MM.1S (cell line): ENCODE results near the gene PYGB.

Experiments
- DNase-seq: peaks from one replicate; pipeline ENCODE4 v3.0.0-alpha.2; 2015
- H2AFZ ChIP-seq: fragments of 300-600 bp; sonication (generic); 2 replicates; pipeline ENCODE4 v1.6.0; 2016; ENCODE audit warnings: antibody characterized with exemption, low read length
- H3F3A ChIP-seq: fragments of 300-600 bp; sonication (generic); 2 replicates; pipeline ENCODE4 v1.6.1; 2016; ENCODE audit warnings: mild to moderate bottlenecking, antibody characterized with exemption, low read length, moderate library complexity, mixed read lengths; ENCODE audit not compliant: insufficient read depth
- H3K27ac ChIP-seq: fragments of 300-600 bp; sonication (generic); 2 replicates; pipeline ENCODE4 v1.5.1; 2016; ENCODE audit warnings: mild to moderate bottlenecking, low read length
- H3K27me3 ChIP-seq: fragments of 300-600 bp; sonication (generic); replicated peaks from 2 replicates; pipeline ENCODE4 v1.6.0; 2016; ENCODE audit warnings: low read length; ENCODE audit not compliant: insufficient read depth
- H3K36me3 ChIP-seq: fragments of 300-600 bp; sonication (generic); replicated peaks from 2 replicates; pipeline ENCODE4 v1.6.1; 2016; ENCODE audit warnings: mild to moderate bottlenecking, low read length, mixed read lengths; ENCODE audit not compliant: insufficient read depth
- H3K4me1 ChIP-seq: fragments of 300-600 bp; sonication (generic); 2 replicates; pipeline ENCODE4 v1.6.1; 2016; ENCODE audit warnings: low read length, mixed read lengths
- H3K4me2 ChIP-seq: fragments of 300-600 bp; sonication (generic); 2 replicates; pipeline ENCODE4 v1.6.0; 2016; ENCODE audit warnings: low read depth, low read length
- H3K4me3 ChIP-seq: fragments of 300-600 bp; sonication (generic); 2 replicates; pipeline ENCODE4 v1.5.1; 2016; ENCODE audit warnings: low read length, mixed read lengths
- H3K79me2 ChIP-seq: fragments of 300-600 bp; sonication (generic); 2 replicates; pipeline ENCODE4 v1.6.1; 2016; ENCODE audit warnings: mixed run types, low read length, mixed read lengths
- H3K9ac ChIP-seq: fragments of 300-600 bp; sonication (generic); 2 replicates; pipeline ENCODE4 v1.6.1; 2016; ENCODE audit warnings: low read length, mixed read lengths
- H3K9me2 ChIP-seq: fragments of 300-600 bp; sonication (generic); replicated peaks from 2 replicates; pipeline ENCODE4 v1.6.1; 2016; ENCODE audit warnings: mild to moderate bottlenecking, low read length, mixed read lengths; ENCODE audit not compliant: insufficient read depth
- H3K9me3 ChIP-seq: fragments of 300-600 bp; sonication (generic); replicated peaks from 2 replicates; pipeline ENCODE4 v1.6.1; 2016; ENCODE audit warnings: mild to moderate bottlenecking, low read length, mixed read lengths; ENCODE audit not compliant: insufficient read depth
- H4K20me1 ChIP-seq: fragments of 300-600 bp; sonication (generic); 2 replicates; pipeline ENCODE4 v1.6.1; 2016; ENCODE audit warnings: mild to moderate bottlenecking, low read length, moderate library complexity, mixed read lengths; ENCODE audit not compliant: insufficient read depth
- CTCF ChIP-seq: fragments of 300-600 bp; sonication (generic); IDR thresholded peaks from 2 replicates; pipeline ENCODE4 v1.5.1; 2016; ENCODE audit warnings: antibody characterized with exemption, low read length, mixed read lengths
- EZH2 ChIP-seq: fragments of 300-600 bp; sonication (generic); optimal IDR thresholded peaks from 2 replicates; pipeline ENCODE3; 2017; ENCODE audit warnings: low read depth, mild to moderate bottlenecking, antibody characterized with exemption, low read length, mixed read lengths
- EZH2phosphoT487 ChIP-seq: fragments of 300-600 bp; sonication (generic); IDR thresholded peaks from 2 replicates; pipeline ENCODE4 v1.6.1; 2018; ENCODE audit warnings: antibody characterized with exemption, low read length

PYGB gene

GRCh38 chr20:25345721-25346120 is 97.8 kb downstream of the PYGB start:
- H4K20me1 ChIP-seq: 0 out of 2 replicates have a peak, but pooled peaks cover 7% of the 10 kb centered on the region
- H3K27ac ChIP-seq: no peak overlapping the region
- no peak overlapping the region for H2AFZ ChIP-seq
- peaks cover 32% of the 10 kb centered on the region for H3K4me1 ChIP-seq
- H3F3A ChIP-seq: peaks cover 25% of the 10 kb centered on the region
- H3K36me3 ChIP-seq: no peaks in the 10 kb centered on the region
- H3K9me3 ChIP-seq: no peaks in the 10 kb centered on the region
- TF ChIP-seq CTCF: no peak
- no peak for TF ChIP-seq EZH2
- TF ChIP-seq EZH2phosphoT487: no peak
- DNase-seq: no peak
- no peaks in the 10 kb centered on the region for H3K27me3 ChIP-seq
- H3K4me2 ChIP-seq: no peak overlapping the region
- no peak overlapping the region for H3K9ac ChIP-seq
- H3K9me2 ChIP-seq: no peaks in the 10 kb centered on the region
- no peak overlapping the region for H3K4me3 ChIP-seq
- H3K79me2 ChIP-seq: peaks cover 96% of the 10 kb centered on the region

GRCh38 chr20:25346349-25346748 is 98.5 kb downstream of the PYGB start:
- no peak overlapping the region for H3K27ac ChIP-seq
- H4K20me1 ChIP-seq: 0 out of 2 replicates have a peak, but pooled peaks cover 7% of the 10 kb centered on the region
- H3K4me2 ChIP-seq: no peak overlapping the region
- TF ChIP-seq EZH2: no peak
- no peaks in the 10 kb centered on the region for H3K36me3 ChIP-seq
- H3K79me2 ChIP-seq: peaks cover 96% of the 10 kb centered on the region
- no peaks in the 10 kb centered on the region for H3K27me3 ChIP-seq
- H3K9ac ChIP-seq: no peak overlapping the region
- H3K4me1 ChIP-seq: peaks cover 26% of the 10 kb centered on the region
- H3F3A ChIP-seq: peaks cover 22% of the 10 kb centered on the region
- no peaks in the 10 kb centered on the region for H3K9me2 ChIP-seq
- no peak overlapping the region for H2AFZ ChIP-seq
- no peaks in the 10 kb centered on the region for H3K9me3 ChIP-seq
- H3K4me3 ChIP-seq: no peak overlapping the region
- no peak for DNase-seq
